RWPE1 (cell line): ENCODE measurements around the gene COX20.

Experiments
- CTCF ChIA-PET: fragments of 350-600 bp; sonication (Branson Sonifier 250); formaldehyde crosslinking; extraction: SDS; loops from one replicate; lab custom pipeline; 2021; lab: Yijun Ruan, JAX
- POLR2A ChIA-PET: fragments of 400-600 bp; formaldehyde crosslinking; extraction: SDS; loops from one replicate; lab custom pipeline; 2020; ENCODE audit warnings: antibody characterized with exemption; ENCODE audit not compliant: low non-redundant PET; lab: Yijun Ruan, JAX
- DNase-seq: peaks from one replicate; pipeline ENCODE4 v3.0.0; 2012; ENCODE audit warnings: low spot score
- H3K27ac ChIP-seq: fragments of 450-650 bp; 2 replicates; pipeline ENCODE4 v1.5.1; 2017
- CTCF ChIP-seq: fragments of 450-650 bp; conservative IDR thresholded peaks from 2 replicates; pipeline ENCODE4 v1.5.1; 2017; ENCODE audit warnings: low read depth, mild to moderate bottlenecking

COX20 gene

GRCh38 chr1:244802556-244803239 lies 32.8 kb upstream of the COX20 start:
- ChIA-PET POLR2A (no interaction called here), CTCF (interaction anchor here (1.2 kb wide), 1 partner anchor 240 kb away, joined by 5 read pairs; no protein-coding TSS in a partner anchor)
- H3K27ac ChIP-seq = no peak overlapping the region
- no peak for DNase-seq
- TF ChIP-seq CTCF = no peak

- ChIA-PET POLR2A (no interaction called here), CTCF (no interaction called here)
- TF ChIP-seq CTCF = no peak
- H3K27ac ChIP-seq = no peak overlapping the region
- no peak for DNase-seq
Measured at GRCh38 chr1:244804841-244805240, 30.6 kb upstream of the COX20 start.

- no peak for DNase-seq
- H3K27ac ChIP-seq = no peak overlapping the region
- ChIA-PET CTCF (interaction anchor here (0.6 to 0.7 kb wide), 3 partner anchors 26 to 1652 kb away, joined by 3 to 6 read pairs (median 6); no protein-coding TSS in a partner anchor), POLR2A (no interaction called here)
- no peak for TF ChIP-seq CTCF
Measured at GRCh38 chr1:244807138-244807537, 28.3 kb upstream of the COX20 start.

GRCh38 chr1:244810221-244810620 lies 25.2 kb upstream of the COX20 start:
- POLR2A ChIA-PET = no interaction called here
- CTCF ChIA-PET = no interaction called here
- DNase-seq = no peak
- TF ChIP-seq CTCF = no peak
- H3K27ac ChIP-seq = no peak overlapping the region

- CTCF ChIA-PET = no interaction called here
- no peak for TF ChIP-seq CTCF
- no peak overlapping the region for H3K27ac ChIP-seq
- POLR2A ChIA-PET = no interaction called here
- no peak for DNase-seq
Measured at GRCh38 chr1:244813327-244813726, 22.1 kb upstream of the COX20 start.

GRCh38 chr1:244815600-244816099 lies 19.8 kb upstream of the COX20 start:
- no peak for DNase-seq
- ChIA-PET CTCF (no interaction called here), POLR2A (no interaction called here)
- H3K27ac ChIP-seq = no peak overlapping the region
- TF ChIP-seq CTCF = no peak
